ENCODE data around the gene LYSET.
"Not testable (repeated sequence)": the region's sequence is repeated elsewhere in the genome, so short reads cannot be mapped to it uniquely, and the experiment has no call there.

LYSET gene

DNA sequence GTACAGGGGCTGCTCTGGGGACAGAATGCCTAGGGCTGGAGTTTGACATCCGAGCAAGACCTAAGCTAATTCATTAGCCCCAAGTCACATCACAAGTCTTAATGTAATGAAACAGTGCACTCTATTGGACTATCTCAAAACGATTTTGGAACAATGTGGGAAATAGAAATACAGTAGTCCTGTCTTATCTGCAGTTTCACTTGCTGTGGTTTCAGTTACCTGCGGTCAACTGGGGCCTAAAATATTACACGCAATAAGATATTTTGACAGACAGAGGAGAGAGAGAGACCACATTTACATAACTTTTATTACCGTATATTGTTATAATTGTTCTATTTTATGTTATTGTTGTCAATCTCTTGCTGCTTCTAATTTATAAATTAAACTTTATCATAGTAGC lies 21.6 kb upstream of the LYSET start (continued):
- TF ChIP-seq ZNF571 (tag by site-specific recombination; IDR thresholded peaks at IDR 0.05) = no peak
- TF ChIP-seq ZNF423 (tag by site-specific recombination; IDR thresholded peaks at IDR 0.05) = no peak
- TF ChIP-seq, protein P1, sequence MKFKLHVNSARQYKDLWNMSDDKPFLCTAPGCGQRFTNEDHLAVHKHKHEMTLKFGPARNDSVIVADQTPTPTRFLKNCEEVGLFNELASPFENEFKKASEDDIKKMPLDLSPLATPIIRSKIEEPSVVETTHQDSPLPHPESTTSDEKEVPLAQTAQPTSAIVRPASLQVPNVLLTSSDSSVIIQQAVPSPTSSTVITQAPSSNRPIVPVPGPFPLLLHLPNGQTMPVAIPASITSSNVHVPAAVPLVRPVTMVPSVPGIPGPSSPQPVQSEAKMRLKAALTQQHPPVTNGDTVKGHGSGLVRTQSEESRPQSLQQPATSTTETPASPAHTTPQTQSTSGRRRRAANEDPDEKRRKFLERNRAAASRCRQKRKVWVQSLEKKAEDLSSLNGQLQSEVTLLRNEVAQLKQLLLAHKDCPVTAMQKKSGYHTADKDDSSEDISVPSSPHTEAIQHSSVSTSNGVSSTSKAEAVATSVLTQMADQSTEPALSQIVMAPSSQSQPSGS (tag by site-specific recombination; IDR thresholded peaks at IDR 0.05; ENCODE audit: low read depth) = no peak
- TF ChIP-seq, protein P2, sequence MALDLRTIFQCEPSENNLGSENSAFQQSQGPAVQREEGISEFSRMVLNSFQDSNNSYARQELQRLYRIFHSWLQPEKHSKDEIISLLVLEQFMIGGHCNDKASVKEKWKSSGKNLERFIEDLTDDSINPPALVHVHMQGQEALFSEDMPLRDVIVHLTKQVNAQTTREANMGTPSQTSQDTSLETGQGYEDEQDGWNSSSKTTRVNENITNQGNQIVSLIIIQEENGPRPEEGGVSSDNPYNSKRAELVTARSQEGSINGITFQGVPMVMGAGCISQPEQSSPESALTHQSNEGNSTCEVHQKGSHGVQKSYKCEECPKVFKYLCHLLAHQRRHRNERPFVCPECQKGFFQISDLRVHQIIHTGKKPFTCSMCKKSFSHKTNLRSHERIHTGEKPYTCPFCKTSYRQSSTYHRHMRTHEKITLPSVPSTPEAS (tag by site-specific recombination; IDR thresholded peaks at IDR 0.05) = no peak
- no peak for TF ChIP-seq ZNF843 (tag by site-specific recombination; IDR thresholded peaks at IDR 0.05)
- TF ChIP-seq ZNF23 (tag by site-specific recombination; IDR thresholded peaks at IDR 0.05; ENCODE audit: borderline replicate concordance) = no peak
- no peak for TF ChIP-seq SALL2 (tag by site-specific recombination; IDR thresholded peaks at IDR 0.05; ENCODE audit: borderline replicate concordance)
- TF ChIP-seq ZNF510 (tag by site-specific recombination; IDR thresholded peaks at IDR 0.05; ENCODE audit: insufficient replicate concordance) = no peak
- TF ChIP-seq ZNF394 (tag by site-specific recombination; IDR thresholded peaks at IDR 0.05; ENCODE audit: borderline replicate concordance) = no peak

DNA sequence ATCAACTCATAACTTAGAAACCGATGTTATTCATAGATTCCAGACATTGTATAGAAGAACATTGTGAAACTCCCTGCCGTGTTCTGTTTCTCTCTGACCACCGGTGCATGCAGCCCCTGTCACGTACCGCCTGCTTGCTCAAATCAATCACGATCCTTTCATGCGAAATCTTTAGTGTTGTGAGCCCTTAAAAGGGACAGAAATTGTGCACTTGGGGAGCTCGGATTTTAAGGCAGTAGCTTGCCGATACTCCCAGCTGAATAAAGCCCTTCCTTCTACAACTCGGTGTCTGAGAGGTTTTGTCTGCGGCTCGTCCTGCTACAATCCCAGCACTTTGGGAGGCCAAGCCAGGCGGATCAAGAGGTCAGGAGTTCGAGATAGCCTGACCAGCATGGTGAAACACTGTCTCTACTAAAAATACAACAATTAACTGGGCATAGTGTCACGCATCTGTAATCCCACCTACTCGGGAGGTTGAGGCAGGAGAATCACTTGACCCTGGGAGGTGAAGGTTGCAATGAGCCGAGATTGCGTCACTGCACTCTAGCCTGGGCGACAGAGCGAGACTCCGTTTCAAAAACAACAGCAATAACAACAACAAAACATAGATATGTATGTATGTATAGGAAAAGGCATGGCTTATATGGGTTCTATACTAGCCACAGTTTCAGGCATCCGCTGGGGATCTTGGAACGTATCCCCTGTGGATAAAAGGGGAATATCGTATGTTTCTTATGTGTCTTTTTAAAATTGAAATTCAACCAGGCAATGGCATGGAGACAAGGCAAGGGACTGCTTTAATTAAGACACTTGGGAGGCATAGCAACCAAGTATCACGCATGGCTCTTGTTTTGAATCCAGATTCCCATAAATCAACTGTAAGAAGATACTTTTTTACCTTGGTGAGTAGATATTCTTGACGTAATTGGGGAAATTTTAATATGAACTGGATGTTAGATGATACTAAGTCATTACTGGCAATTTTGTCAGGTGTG lies 19.5 kb upstream of the LYSET start:
- H3K36me3 ChIP-seq (ENCODE audit: control insufficient read depth in 2 of 2, insufficient read depth in 1 of 2, low read length in 2 of 2); H3K4me1 ChIP-seq (ENCODE audit: control insufficient read depth, insufficient read depth, low read length); POLR2A ChIA-PET; H3K27ac ChIP-seq (ENCODE audit: extremely low read depth, low read depth, low read length); H3K4me3 ChIP-seq (ENCODE audit: low read depth, low read length); H3K9me3 ChIP-seq (ENCODE audit: control insufficient read depth, insufficient read depth, low read depth, low read length): not testable (repeated sequence)
- CTCF ChIA-PET = interaction anchor here (1.3 kb wide), 1 partner anchor 12 kb away, joined by 3 read pairs; no protein-coding TSS in a partner anchor

DNA sequence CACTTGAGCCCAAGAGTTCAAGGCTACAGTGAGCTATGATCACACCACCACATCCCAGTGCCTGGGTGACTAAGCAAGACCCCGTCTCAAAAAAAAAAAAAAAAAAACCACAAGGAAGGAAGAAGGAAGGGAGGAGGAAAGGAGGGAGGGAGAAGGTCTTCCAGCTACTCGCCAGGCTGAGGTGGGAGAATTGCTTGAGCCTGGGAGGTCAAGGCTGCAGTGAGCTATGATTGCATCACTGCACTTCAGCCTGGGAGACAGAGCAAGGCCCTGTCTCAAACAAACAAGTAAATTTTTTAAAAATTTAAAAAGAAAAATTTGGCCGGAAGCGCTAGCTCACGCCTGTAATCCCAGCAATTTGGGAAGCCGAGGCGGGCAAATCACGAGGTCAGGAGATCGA lies 16.5 kb upstream of the LYSET start:
- CTCF ChIA-PET; H3K4me3 ChIP-seq (ENCODE audit: low read depth, low read length); H3K36me3 ChIP-seq (ENCODE audit: control insufficient read depth in 2 of 2, insufficient read depth in 1 of 2, low read length in 2 of 2); H3K27ac ChIP-seq (ENCODE audit: extremely low read depth, low read depth, low read length); H3K4me1 ChIP-seq (ENCODE audit: control insufficient read depth, insufficient read depth, low read length); POLR2A ChIA-PET; H3K9me3 ChIP-seq (ENCODE audit: control insufficient read depth, insufficient read depth, low read depth, low read length): not testable (repeated sequence)
- peak; percentile 27; the same call in 1 of the 2 replicates for TF ChIP-seq ZNF335 (tag by site-specific recombination; conservative IDR thresholded peaks at IDR 0.05)

DNA sequence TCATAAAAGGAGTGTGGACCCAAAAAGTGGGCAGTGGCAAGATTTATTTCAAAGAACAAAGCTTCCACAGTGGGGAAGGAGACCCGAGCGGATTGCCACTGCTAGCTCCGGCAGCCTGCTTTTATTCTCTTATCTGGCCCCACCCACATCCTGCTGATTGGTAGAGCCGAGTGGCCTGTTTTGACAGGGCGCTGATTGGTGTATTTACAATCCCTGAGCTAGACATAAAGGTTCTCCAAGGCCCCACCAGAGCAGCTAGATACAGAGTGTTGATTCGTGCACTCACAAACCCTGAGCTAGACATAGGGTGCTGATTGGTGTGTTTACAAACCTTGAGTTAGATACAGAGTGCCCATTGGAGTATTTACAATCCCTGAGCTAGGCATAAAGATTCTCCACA lies 15.5 kb upstream of the LYSET start:
- H3K36me3 ChIP-seq (ENCODE audit: control insufficient read depth in 2 of 2, insufficient read depth in 1 of 2, low read length in 2 of 2); POLR2A ChIA-PET; H3K4me1 ChIP-seq (ENCODE audit: control insufficient read depth, insufficient read depth, low read length); H3K4me3 ChIP-seq (ENCODE audit: low read depth, low read length); H3K27ac ChIP-seq (ENCODE audit: extremely low read depth, low read depth, low read length); H3K9me3 ChIP-seq (ENCODE audit: control insufficient read depth, insufficient read depth, low read depth, low read length): not testable (repeated sequence)
- CTCF ChIA-PET = interaction anchor here (0.6 to 1.0 kb wide), 5 partner anchors 8 to 122 kb away, joined by 3 to 5 read pairs (median 4); partner anchors contain the start of genes LYSET and MOAP1

DNA sequence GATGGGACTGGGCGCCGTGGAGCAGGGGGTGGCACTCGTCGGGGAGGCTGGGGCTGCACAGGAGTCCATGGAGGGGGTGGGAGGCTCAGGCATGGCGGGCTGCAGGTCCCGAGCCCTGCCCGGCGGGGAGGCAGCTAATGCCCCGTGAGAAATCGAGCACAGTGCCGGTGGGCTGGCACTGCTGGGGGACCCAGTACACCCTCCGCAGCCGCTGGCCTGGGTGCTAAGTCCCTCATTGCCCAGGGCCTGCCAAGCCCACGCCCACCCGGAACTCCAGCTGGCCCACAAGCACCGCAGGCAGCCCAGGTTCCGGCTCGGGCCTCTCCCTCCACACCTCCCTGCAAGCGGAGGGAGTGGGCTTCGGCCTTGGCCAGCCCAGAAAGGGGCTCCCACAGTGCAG lies 15.0 kb upstream of the LYSET start:
- POLR2A ChIA-PET; H3K4me3 ChIP-seq (ENCODE audit: low read depth, low read length); H3K9me3 ChIP-seq (ENCODE audit: control insufficient read depth, insufficient read depth, low read depth, low read length); H3K27ac ChIP-seq (ENCODE audit: extremely low read depth, low read depth, low read length); H3K36me3 ChIP-seq (ENCODE audit: control insufficient read depth in 2 of 2, insufficient read depth in 1 of 2, low read length in 2 of 2); H3K4me1 ChIP-seq (ENCODE audit: control insufficient read depth, insufficient read depth, low read length): not testable (repeated sequence)
- CTCF ChIA-PET = interaction anchor here (0.8 kb wide), 1 partner anchor 15 kb away, joined by 4 read pairs; the partner anchor contains the start of genes LYSET and MOAP1
